Mesothelial cell of epicardium (in vitro differentiated cells): ENCODE measurements around the gene COL25A1. TPM values are rescaled to one million over a fixed set of nuclear protein-coding genes. Genes with fewer than 3 reads are reported as not detected.

Source experiments
- DNase-seq, 2 experiments: peaks; one replicate each; pipeline ENCODE4 v3.0.0; 2021; ENCODE audit warnings: low spot score in 2 of 2; ENCODE audit not compliant: unreplicated experiment in 2 of 2
- H3K27ac Mint-ChIP-seq: 2 replicates; pipeline ENCODE4 v1.8.0; 2021; ENCODE audit warnings: mixed read lengths
- H3K27me3 Mint-ChIP-seq: 2 replicates; pipeline ENCODE4 v1.8.0; 2021; ENCODE audit warnings: low read depth, mixed read lengths
- H3K36me3 Mint-ChIP-seq: 2 replicates; pipeline ENCODE4 v1.8.0; 2021; ENCODE audit warnings: mixed read lengths
- H3K4me1 Mint-ChIP-seq: 2 replicates; pipeline ENCODE4 v1.8.0; 2021; ENCODE audit warnings: mixed read lengths
- H3K4me3 Mint-ChIP-seq: 2 replicates; pipeline ENCODE4 v1.8.0; 2021; ENCODE audit warnings: mild to moderate bottlenecking, moderate library complexity, mixed read lengths
- H3K9me3 Mint-ChIP-seq: 2 replicates; pipeline ENCODE4 v1.8.0; 2021; ENCODE audit warnings: mixed read lengths
- total RNA-seq: library from RNA; stranded (reverse); gene quantifications from 3 replicates; pipeline ENCODE4 v1.2.1, GENCODE V29; 2021
- TF ChIP-seq, protein P1 (sequence below): fragments of 200-600 bp; sonication (generic); IDR thresholded peaks from one replicate; pipeline ENCODE4 v1.5.0; 2021; ENCODE audit warnings: antibody characterized with exemption; ENCODE audit not compliant: unreplicated experiment

COL25A1 gene
- total RNA-seq, 1 donor from 2014 or later: 56.7 TPM

DNA sequence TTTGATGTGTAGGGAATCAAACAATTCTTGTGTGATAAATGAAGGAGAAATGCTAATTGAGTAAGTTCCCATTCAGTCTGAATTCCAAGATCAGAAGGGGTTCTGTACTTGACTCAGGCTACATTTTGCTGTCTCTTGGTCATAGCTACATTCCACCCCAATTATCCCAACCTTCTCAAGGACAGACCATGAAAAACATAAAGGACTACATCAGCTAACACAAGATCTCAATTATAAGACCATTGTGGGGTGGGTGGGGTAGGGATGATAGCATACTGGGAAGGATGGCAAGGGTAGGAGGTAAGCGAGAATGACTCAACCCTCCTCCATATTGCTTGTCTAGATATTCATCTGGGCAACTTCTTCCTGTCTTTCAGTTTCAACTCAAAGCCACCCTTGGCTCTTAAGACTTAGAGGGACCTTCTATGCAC lies 452.2 kb downstream of the COL25A1 start:
- H3K4me3 Mint-ChIP-seq: no peak overlapping the region
- TF ChIP-seq, protein P1, sequence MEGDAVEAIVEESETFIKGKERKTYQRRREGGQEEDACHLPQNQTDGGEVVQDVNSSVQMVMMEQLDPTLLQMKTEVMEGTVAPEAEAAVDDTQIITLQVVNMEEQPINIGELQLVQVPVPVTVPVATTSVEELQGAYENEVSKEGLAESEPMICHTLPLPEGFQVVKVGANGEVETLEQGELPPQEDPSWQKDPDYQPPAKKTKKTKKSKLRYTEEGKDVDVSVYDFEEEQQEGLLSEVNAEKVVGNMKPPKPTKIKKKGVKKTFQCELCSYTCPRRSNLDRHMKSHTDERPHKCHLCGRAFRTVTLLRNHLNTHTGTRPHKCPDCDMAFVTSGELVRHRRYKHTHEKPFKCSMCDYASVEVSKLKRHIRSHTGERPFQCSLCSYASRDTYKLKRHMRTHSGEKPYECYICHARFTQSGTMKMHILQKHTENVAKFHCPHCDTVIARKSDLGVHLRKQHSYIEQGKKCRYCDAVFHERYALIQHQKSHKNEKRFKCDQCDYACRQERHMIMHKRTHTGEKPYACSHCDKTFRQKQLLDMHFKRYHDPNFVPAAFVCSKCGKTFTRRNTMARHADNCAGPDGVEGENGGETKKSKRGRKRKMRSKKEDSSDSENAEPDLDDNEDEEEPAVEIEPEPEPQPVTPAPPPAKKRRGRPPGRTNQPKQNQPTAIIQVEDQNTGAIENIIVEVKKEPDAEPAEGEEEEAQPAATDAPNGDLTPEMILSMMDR: no peak
- no peaks in the 10 kb centered on the region for H3K27me3 Mint-ChIP-seq
- no peaks in the 10 kb centered on the region for H3K9me3 Mint-ChIP-seq
- peaks cover 8% of the 10 kb centered on the region for H3K4me1 Mint-ChIP-seq
- H3K27ac Mint-ChIP-seq: no peak overlapping the region
- DNase-seq: no peak
- peaks cover 11% of the 10 kb centered on the region for H3K36me3 Mint-ChIP-seq

DNA sequence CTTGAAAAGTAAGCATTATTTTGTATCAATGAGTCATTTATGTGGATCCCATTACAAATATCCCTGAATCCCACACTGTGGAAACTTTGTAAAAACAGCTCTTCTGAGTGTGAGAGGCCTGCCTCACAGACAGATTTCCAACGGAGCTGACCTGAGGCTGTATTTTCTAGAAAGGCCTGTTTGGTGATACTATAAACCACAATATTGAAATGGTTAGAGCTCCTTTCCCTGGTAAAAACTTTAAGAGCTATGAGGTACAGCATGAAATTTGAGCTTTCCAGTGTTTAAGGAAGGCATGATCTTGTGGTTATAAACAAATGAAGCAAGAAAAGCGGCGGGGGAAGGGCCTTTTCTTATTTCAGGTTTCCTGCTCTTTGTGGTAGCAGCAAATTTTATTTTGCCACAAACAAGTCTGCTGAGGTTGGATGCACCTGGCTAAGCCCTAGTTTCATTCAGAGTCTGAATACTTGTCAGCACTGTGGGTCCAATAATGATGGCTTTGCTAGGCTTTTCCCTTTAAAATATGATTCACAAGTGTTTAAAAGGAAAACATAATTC lies 452.8 kb downstream of the COL25A1 start:
- H3K4me3 Mint-ChIP-seq: no peak overlapping the region
- peaks cover 8% of the 10 kb centered on the region for H3K4me1 Mint-ChIP-seq
- DNase-seq: no peak
- H3K9me3 Mint-ChIP-seq: no peaks in the 10 kb centered on the region
- H3K36me3 Mint-ChIP-seq: peaks cover 13% of the 10 kb centered on the region
- H3K27me3 Mint-ChIP-seq: no peaks in the 10 kb centered on the region
- H3K27ac Mint-ChIP-seq: peak overlapping the region; percentile 64
- TF ChIP-seq, protein P1: no peak

DNA sequence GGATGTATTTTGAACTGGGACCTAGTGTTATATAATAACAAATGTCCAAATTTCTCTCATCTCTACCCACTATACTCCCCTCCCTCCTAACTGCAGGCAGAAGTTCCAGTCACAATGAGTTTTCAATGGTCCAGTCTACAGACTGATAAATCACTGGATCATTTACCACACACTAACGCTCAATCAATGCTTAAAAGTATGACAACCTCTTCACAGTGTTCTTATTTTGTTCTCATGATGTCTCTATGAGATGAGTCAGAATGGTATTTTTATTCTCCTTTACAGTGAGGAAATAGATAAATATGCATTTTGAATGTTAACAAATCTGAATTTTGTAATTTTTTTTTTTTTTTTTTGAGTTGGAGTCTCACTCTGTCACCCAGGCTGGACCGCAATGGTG lies 455.9 kb downstream of the COL25A1 start:
- Mint-ChIP-seq H3K9me3 (no peaks in the 10 kb centered on the region), H3K36me3 (peaks cover 12% of the 10 kb centered on the region), H3K27me3 (no peaks in the 10 kb centered on the region), H3K4me3 (no peak overlapping the region), H3K4me1 (peaks cover 8% of the 10 kb centered on the region), H3K27ac (no peak overlapping the region)
- TF ChIP-seq, protein P1: no peak
- no peak for DNase-seq

DNA sequence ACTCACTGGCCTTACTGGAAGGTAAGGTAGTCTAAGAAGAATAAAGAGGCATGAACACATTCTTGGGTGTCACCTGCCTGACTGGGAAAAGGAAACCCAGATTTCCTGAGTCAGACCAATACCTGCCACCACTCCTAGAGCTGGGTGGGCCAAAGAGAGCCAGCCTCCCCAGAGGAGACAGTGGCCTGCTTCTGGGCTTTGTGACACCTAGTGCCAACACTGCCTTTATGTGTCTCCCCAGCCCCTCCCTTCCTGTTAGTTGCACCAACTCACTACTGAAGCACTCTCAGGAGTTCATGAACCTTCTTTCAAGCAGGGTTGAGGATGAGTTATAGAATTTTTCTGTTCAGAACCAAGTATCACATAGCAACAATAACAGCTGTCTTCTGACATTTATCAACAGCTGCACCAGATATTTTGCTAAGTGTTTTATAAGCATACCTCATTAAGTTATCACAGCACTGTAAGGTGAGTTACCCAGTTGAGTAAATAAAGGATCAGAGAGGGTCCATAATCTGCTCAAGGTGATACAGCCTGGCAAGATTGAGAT lies 462.0 kb downstream of the COL25A1 start:
- TF ChIP-seq, protein P1: no peak
- peaks cover 7% of the 10 kb centered on the region for H3K4me1 Mint-ChIP-seq
- no peaks in the 10 kb centered on the region for H3K27me3 Mint-ChIP-seq
- no peak overlapping the region for H3K4me3 Mint-ChIP-seq
- DNase-seq: no peak
- no peaks in the 10 kb centered on the region for H3K9me3 Mint-ChIP-seq
- H3K36me3 Mint-ChIP-seq: peaks cover 16% of the 10 kb centered on the region
- no peak overlapping the region for H3K27ac Mint-ChIP-seq

DNA sequence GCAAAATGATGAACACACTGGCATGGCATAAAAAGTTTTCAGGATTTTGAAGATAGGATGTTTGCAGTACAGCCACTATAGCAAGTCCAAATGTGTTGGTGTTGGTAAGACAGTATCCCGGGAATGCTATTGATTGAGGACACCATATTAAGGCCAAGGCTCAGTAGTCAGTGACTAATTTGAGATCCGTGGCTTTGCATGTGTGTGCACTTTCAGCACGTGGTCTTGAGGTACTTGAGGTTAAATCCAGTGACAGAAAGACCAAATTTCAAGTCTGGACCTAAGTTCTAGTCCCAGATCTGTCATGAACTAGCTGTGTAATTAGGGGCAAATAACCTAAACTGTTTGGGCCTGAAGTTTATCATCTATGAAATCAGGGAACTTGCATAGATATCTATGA lies 463.1 kb downstream of the COL25A1 start:
- Mint-ChIP-seq H3K27me3 (no peaks in the 10 kb centered on the region), H3K4me1 (peaks cover 12% of the 10 kb centered on the region), H3K27ac (no peak overlapping the region), H3K4me3 (no peak overlapping the region), H3K9me3 (no peaks in the 10 kb centered on the region), H3K36me3 (peaks cover 11% of the 10 kb centered on the region)
- TF ChIP-seq, protein P1: no peak
- no peak for DNase-seq
